GM12892 (cell line): Measurements from ENCODE around the gene WDR62.

Source experiments
- POLR2A ChIP-seq: IDR thresholded peaks from 2 replicates; pipeline ENCODE4 v1.6.1; 2011; ENCODE audit warnings: low read depth, low read length, control low read depth
- POLR2AphosphoS5 ChIP-seq: IDR thresholded peaks from 2 replicates; pipeline ENCODE4 v1.6.1; 2011; ENCODE audit warnings: low read depth, low read length, control low read depth
- TAF1 ChIP-seq: IDR thresholded peaks from 2 replicates; pipeline ENCODE4 v1.6.1; 2011; ENCODE audit warnings: low read depth, mild to moderate bottlenecking, control low read depth, low read length, borderline replicate concordance

- no peak for TF ChIP-seq TAF1
- no peak for TF ChIP-seq POLR2AphosphoS5
- TF ChIP-seq POLR2A = no peak
These were observed 10.7 kb upstream of the WDR62 start for GRCh38 chr19:36043952-36044351.
